ENCODE results near the gene LGALS8. TPM values are rescaled to one million over a fixed set of nuclear protein-coding genes. Genes with fewer than 3 reads are reported as not detected.

LGALS8 gene
- total RNA-seq, 1 experiment from 2014 or later = 47.7 TPM

DNA sequence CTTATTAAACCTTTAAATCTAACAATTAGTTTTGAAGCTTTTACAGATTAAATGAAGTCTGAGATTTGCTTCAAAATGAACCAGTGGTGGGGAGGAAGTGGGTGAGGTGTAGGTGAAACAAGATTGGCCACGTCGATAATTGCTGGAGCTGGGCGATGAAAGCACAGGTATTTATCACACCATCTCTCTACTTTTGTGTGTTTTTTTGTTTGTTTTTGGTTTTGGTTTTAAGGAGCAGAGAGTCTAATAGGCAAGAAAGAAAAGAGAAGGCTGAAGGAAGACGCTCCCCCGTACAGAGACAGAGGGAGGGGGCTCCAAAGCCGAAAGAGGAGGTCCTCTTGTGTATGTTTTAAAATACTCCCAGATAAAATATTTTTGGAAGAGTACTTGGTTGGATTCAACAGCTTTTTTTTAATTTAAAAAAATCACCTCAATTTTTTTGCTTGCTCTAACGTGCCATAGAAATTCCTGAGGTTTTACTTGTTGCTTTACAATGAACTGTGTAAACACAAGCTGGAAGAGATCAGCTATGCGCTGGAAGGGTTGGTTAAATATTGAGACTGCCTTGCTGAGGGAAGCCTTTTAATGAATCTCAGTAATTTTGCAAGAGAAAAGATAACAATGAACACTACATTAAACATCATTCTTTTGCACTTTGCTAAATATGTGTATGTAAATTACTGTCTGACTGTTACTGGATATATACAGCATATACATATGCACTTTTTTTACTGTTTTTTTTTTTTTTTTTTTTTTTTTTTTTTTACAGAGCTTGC lies 6.7 kb upstream of the LGALS8 start:
- Histone ChIP-seq H3K27me3 (replicated peaks) (no peaks in the 10 kb centered on the region), H3K4me3 (peak overlapping the region; percentile 4), H3K36me3 (no peaks in the 10 kb centered on the region), H3K4me1 (replicated peaks) (peaks cover 22% of the 10 kb centered on the region), H3K9me3 (replicated peaks) (no peaks in the 10 kb centered on the region), H3K27ac (peak overlapping the region; percentile 46)
- DNase-seq (ENCODE audit: low read depth in 1 of 2, low spot score in 2 of 2) = peak in 1 of 2 experiments; percentile 81

DNA sequence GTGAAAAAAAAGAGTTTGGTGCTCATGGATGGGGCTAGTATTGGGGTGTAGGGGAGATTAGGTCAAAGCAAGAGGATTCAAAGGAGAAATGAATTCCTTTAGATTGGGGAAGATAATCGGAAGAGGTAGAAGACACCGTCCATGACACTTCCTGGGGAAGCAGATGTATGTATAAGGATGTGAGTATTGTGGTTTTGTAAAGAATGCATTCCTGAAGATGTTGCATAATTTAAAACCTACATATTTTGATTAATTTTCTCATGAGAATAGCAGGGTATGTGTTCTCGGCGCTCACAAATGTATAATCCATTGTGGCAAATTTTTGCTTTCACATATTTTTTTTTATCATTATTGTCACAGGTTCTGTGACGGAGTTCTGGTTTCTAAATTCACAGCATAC lies 5.5 kb upstream of the LGALS8 start:
- DNase-seq (ENCODE audit: low read depth in 1 of 2, low spot score in 2 of 2) = no peak
- Histone ChIP-seq H3K9me3 (replicated peaks) (no peaks in the 10 kb centered on the region), H3K27ac (no peak overlapping the region), H3K36me3 (no peaks in the 10 kb centered on the region), H3K4me3 (no peak overlapping the region), H3K27me3 (replicated peaks) (no peaks in the 10 kb centered on the region), H3K4me1 (replicated peaks) (peaks cover 32% of the 10 kb centered on the region)

DNA sequence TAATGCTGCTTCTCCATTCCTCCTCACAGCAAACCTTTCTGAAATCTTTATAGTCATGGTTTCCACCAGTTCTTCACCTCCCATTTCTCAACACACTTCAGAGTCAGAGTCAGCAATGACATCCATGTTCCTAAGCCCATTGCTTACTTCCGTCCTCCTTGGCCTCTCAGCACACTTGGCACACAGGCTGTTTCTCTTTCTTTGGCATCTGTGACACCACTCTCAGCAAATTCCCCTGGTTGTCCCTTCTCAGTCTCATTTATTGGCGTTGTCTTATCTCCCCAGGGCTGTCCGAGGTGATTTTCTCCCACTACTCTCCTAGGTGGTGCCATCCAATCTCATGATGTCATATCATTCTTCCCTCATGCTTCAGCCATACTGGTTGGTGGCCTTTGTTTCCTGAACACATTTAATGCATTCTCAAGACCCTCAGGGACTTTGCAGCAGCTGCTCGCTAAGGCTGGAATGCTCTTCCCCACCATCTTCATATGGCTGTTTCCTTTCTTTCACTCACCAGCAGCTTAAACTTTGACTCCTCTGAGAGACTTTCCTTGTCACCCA lies 3.3 kb upstream of the LGALS8 start:
- H3K27ac ChIP-seq = no peak overlapping the region
- H3K36me3 ChIP-seq = no peaks in the 10 kb centered on the region; the same call in 1 of the 2 replicates
- no peak overlapping the region for H3K4me3 ChIP-seq
- no peak for DNase-seq (ENCODE audit: low read depth in 1 of 2, low spot score in 2 of 2)
- H3K4me1 ChIP-seq (replicated peaks) = peaks cover 30% of the 10 kb centered on the region
- no peaks in the 10 kb centered on the region for H3K27me3 ChIP-seq (replicated peaks)
- H3K9me3 ChIP-seq (replicated peaks) = no peaks in the 10 kb centered on the region

DNA sequence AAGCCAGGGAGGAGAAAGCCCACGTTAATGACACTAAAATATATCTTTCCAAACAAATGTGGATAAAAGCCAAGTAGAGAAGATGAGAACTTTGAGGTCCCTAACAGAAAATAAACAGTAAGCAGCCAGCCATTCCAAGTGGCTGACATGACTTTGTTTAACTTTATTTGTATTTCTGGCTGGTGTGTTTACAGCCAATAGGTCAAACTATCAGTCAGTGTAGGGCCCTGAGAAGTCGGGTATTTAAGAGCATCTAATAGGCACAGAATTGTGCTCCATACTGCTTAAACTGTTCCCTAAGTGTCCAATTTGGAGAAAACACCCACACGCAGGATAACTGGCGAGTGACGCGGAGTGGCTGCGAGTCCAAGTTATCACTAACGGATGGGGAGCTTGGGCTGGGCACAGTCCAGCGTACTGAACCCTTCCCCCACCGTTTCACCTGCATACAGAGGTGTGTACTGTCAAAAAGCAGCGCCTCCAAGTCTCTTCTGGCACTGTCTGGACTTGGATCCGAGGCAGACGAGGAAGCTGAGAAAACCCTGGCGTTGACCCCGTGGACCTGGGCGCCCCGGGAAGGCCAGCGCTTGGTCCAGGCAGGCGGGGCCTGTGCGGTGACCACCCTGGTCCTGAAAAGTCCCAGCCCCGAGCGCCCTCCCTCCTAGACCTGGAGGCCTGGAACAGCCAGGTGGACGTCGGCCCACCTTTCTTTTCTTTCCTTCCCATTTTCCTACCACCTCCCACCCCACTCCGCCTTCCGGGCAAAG lies 662 bp upstream of the LGALS8 start:
- H3K4me3 ChIP-seq = peak overlapping the region; percentile 71
- peaks cover 19% of the 10 kb centered on the region for H3K4me1 ChIP-seq (replicated peaks)
- peaks cover 15% of the 10 kb centered on the region for H3K36me3 ChIP-seq
- peak overlapping the region; percentile 56 for H3K27ac ChIP-seq
- no peaks in the 10 kb centered on the region for H3K27me3 ChIP-seq (replicated peaks)
- H3K9me3 ChIP-seq (replicated peaks) = no peaks in the 10 kb centered on the region
- peak in 1 of 2 experiments; percentile 52 for DNase-seq (ENCODE audit: low read depth in 1 of 2, low spot score in 2 of 2)

DNA sequence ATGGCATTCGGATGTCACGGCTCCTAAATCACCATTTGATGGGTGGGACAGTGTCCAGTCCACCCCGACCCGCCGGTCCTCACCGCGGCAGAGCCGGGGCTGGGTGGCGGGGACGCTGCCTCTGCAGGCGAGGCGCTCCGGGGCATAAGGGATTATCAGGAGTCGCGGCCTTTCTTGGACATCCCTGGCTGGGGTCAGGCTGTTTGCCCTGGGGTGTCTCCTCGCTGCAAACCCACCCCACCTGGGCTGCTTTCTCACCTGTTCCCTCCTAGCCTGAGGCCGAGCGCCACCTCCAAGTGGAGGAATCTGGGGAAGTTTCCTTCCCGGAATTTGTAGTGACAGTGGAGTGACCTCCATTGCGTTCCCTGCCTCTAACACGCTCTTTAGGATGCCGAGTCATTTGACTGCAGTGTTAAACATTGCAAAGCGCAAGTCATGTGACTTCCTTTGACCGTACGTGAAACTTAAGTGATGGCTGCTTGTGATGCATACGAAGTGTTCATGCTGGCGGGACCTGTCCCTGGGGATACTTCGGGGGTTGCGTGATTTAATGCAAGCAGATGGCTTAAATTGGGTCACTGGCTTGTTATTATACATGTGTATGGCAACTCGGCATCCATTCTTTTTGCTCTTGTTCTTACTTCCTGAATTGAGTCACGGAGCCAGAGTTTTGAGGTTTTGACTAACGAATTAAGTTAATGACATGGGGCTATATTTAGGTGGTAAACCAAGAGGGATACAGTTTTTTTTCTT lies 536 bp downstream of the LGALS8 start:
- DNase-seq (ENCODE audit: low read depth in 1 of 2, low spot score in 2 of 2) = peak; percentile 53 to 61

DNA sequence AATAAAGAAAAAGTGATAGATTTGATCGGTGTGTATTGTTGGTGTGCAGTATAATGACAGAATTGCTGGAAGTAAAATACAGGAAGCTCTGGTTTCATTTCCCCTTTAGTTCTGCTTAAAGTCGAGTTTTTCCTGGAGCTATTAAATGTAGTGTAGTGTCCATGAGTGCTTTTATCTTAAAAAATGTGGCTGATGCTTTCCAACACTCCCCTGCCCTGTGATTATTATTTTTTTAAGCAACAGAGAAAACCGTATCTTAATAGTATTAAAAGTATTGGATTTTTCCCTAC lies 1.1 kb downstream of the LGALS8 start:
- Histone ChIP-seq H3K4me3 (peak overlapping the region; percentile 71), H3K4me1 (replicated peaks) (peaks cover 13% of the 10 kb centered on the region), H3K9me3 (replicated peaks) (no peaks in the 10 kb centered on the region), H3K36me3 (peaks cover 19% of the 10 kb centered on the region), H3K27ac (peak overlapping the region; percentile 56), H3K27me3 (replicated peaks) (no peaks in the 10 kb centered on the region)
- no peak for DNase-seq (ENCODE audit: low read depth in 1 of 2, low spot score in 2 of 2)

More for the DNA sequence above, 536 bp downstream of the LGALS8 start:
- Histone ChIP-seq H3K36me3 (peaks cover 19% of the 10 kb centered on the region), H3K4me1 (replicated peaks) (peaks cover 13% of the 10 kb centered on the region), H3K27me3 (replicated peaks) (no peaks in the 10 kb centered on the region), H3K4me3 (peak overlapping the region; percentile 71), H3K9me3 (replicated peaks) (no peaks in the 10 kb centered on the region), H3K27ac (peak overlapping the region; percentile 56)

DNA sequence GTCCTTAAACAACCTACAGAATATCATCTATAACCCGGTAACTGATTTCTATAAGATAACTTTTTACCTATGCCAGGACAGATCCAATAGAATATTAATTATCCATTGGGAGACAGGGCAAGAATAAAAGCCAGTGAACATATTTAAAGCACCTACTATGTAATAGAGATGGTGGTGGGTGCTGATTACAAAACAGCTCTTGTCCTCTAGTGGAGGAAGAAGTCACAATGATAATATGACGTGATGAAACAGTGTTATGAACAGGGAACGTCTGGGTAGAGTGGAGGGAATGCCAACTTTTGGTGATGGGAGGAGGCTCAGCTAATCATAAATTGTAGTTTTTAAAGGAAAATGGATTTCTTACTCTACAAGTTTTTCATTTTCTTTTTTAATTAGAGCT lies 2.3 kb downstream of the LGALS8 start:
- Histone ChIP-seq H3K9me3 (replicated peaks) (no peaks in the 10 kb centered on the region), H3K4me1 (replicated peaks) (peaks cover 13% of the 10 kb centered on the region), H3K4me3 (no peak overlapping the region), H3K27ac (no peak overlapping the region), H3K27me3 (replicated peaks) (no peaks in the 10 kb centered on the region), H3K36me3 (peaks cover 19% of the 10 kb centered on the region)
- no peak for DNase-seq (ENCODE audit: low read depth in 1 of 2, low spot score in 2 of 2)

DNA sequence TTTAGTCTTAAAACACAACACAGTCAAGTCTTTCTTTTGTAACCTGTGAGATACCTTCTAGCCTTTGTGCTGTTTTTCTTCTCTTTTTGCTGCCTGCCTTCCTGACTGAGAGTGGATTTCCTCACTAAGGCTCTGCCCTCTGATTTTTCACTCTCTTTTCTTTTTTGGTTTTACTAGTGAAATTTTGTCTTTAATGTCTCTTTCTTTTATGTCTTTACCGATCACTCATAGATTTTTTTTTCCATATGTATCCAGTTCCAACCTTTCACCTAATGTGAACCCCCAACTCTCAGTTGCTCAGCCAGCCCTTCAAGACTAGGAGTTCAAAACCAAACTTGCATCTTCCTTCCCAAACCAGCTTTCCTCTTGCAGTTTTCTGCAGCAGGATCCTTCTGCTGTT lies 6.5 kb downstream of the LGALS8 start:
- no peak for DNase-seq (ENCODE audit: low read depth in 1 of 2, low spot score in 2 of 2)
- Histone ChIP-seq H3K27ac (no peak overlapping the region), H3K4me3 (no peak overlapping the region), H3K36me3 (peaks cover 27% of the 10 kb centered on the region), H3K27me3 (replicated peaks) (no peaks in the 10 kb centered on the region), H3K9me3 (replicated peaks) (no peaks in the 10 kb centered on the region), H3K4me1 (replicated peaks) (peaks cover 9% of the 10 kb centered on the region)

DNA sequence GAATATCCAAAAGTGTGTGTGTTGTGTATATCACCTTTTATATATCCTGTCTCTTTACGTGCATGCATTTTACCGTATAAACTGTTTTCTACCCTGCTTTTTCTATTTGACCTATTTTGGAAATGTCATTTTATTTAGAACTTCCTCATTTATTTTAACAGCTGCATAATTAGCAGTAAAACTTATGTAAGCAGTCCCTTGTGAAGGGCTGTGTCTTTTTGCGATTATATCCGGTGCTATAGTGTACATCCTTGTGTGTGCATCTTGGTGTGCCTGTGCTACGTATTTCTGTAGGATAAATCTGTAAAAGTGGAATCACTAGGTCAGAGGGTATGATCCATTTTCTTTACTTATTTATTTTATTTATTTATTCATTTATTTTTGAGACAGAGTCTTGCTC lies 7.2 kb downstream of the LGALS8 start:
- Histone ChIP-seq H3K27ac (no peak overlapping the region), H3K4me3 (no peak overlapping the region), H3K27me3 (replicated peaks) (no peaks in the 10 kb centered on the region), H3K36me3 (peaks cover 25% of the 10 kb centered on the region), H3K9me3 (replicated peaks) (no peaks in the 10 kb centered on the region), H3K4me1 (replicated peaks) (peaks cover 9% of the 10 kb centered on the region)
- no peak for DNase-seq (ENCODE audit: low read depth in 1 of 2, low spot score in 2 of 2)

DNA sequence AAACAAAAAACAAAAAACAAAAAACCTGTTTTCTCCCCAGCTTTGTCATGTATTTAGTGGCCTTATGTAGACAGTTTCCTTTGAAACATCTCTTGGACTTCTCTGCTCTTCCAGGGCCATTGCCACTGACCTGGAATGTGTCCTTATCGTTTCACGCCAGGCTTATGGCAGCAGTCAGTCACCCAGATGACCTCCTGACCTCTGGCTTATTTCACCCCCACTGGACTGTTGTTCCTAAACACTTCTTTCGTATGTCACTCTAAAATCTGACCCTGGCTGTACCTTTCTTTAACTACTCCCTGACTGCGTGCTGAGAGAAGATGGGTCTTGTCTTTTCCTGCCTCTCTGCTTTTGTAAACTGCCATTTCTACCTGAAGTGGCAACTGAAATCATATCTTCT lies 9.1 kb downstream of the LGALS8 start:
- Histone ChIP-seq H3K36me3 (peaks cover 12% of the 10 kb centered on the region), H3K27ac (no peak overlapping the region), H3K9me3 (replicated peaks) (no peaks in the 10 kb centered on the region), H3K4me1 (replicated peaks) (peaks cover 9% of the 10 kb centered on the region), H3K27me3 (replicated peaks) (no peaks in the 10 kb centered on the region), H3K4me3 (no peak overlapping the region)
- no peak for DNase-seq (ENCODE audit: low read depth in 1 of 2, low spot score in 2 of 2)

DNA sequence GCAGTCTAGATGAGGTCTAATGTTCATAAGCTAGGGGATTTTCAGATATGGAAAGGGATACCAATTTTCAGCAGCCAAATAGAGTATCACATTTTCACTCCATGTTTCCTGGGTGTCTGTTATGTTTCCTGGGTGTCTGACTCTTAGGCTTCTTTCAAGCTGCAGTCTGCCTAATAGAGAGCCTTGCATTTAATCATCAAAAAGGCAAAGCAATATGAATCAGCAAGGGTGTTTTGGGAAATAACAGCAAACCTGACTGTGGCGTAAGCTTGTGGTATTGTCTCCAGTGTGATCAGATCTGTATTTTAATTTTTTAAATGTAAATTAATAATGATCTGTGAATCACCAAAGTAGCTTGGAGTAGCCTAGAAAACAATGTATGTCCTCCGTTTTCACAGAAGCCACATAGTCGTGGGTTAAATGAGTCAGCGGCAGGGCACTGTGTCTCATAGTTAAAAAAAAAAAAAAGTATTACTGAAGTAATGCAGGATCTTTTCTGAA lies 10.4 kb downstream of the LGALS8 start:
- DNase-seq (ENCODE audit: low read depth in 1 of 2, low spot score in 2 of 2) = peak in 1 of 2 experiments; percentile 20
- Histone ChIP-seq H3K36me3 (peaks cover 18% of the 10 kb centered on the region), H3K27ac (no peak overlapping the region), H3K4me3 (no peak overlapping the region), H3K4me1 (replicated peaks) (peaks cover 9% of the 10 kb centered on the region), H3K9me3 (replicated peaks) (no peaks in the 10 kb centered on the region), H3K27me3 (replicated peaks) (no peaks in the 10 kb centered on the region)

DNA sequence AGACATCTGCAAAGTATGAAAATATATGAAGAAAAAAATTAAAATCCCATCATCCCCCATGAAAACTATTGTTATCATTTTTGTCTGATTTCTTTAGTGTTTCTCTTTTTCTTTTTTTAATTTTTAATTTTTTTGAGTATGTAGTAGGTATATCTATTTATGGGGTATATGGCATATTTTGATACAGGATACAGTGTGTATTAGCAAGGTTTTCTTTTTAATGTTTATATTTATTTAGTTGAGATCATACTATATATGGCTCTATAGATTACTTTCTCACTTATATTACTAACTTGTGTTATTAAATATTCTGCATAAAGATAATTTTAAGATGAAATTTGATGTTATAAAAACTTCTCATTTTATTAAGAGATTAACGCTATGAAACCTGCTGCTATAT lies 11.4 kb downstream of the LGALS8 start:
- no peak overlapping the region for H3K27ac ChIP-seq
- no peak for DNase-seq (ENCODE audit: low read depth in 1 of 2, low spot score in 2 of 2)
- no peaks in the 10 kb centered on the region for H3K9me3 ChIP-seq (replicated peaks)

DNA sequence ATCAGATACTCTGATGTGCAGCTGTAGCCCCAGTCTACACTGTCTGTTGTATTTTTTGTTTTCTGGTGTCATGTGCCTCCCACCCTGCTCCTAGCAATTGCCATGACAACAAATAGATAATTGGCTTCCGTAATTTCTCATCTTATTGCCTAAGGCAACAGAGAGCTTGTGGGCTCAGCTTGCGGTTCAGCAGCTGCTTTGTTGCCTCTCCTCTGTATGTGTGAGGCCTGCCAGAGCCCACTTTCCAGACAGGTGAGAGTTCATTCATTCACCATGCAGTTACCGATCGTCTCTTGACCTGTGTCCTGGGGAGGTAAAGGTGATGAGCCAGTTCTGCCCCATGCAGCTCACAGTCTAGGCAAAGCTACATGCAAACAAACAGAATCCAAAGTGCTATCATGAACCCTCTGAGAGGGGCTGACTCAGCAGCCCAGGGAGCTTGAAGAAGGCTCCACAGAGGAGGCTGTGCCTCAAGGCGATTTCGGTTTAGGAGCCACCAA lies 11.9 kb downstream of the LGALS8 start:
- no peaks in the 10 kb centered on the region for H3K9me3 ChIP-seq (replicated peaks)
- H3K27ac ChIP-seq = no peak overlapping the region
- no peak for DNase-seq (ENCODE audit: low read depth in 1 of 2, low spot score in 2 of 2)
- H3K27me3 ChIP-seq (replicated peaks) = no peaks in the 10 kb centered on the region
- H3K4me1 ChIP-seq (replicated peaks) = peaks cover 9% of the 10 kb centered on the region
- H3K36me3 ChIP-seq = peaks cover 32% of the 10 kb centered on the region
- no peak overlapping the region for H3K4me3 ChIP-seq

More for the DNA sequence above, 11.4 kb downstream of the LGALS8 start:
- Histone ChIP-seq H3K36me3 (peaks cover 27% of the 10 kb centered on the region), H3K27me3 (replicated peaks) (no peaks in the 10 kb centered on the region), H3K4me3 (no peak overlapping the region), H3K4me1 (replicated peaks) (peaks cover 9% of the 10 kb centered on the region)
